ENCODE results near the gene SEPTIN10. TPM values are rescaled to one million over a fixed set of nuclear protein-coding genes. Genes with fewer than 3 reads are reported as not detected.
A peak's percentile ranks its signal among the peaks of the same experiment; 100 is the strongest.
"Not testable (repeated sequence)": the region's sequence is repeated elsewhere in the genome, so short reads cannot be mapped to it uniquely, and the experiment has no call there.

The SEPTIN10 gene
- total RNA-seq, 1 donor from 2014 or later, result 69.2 TPM

DNA sequence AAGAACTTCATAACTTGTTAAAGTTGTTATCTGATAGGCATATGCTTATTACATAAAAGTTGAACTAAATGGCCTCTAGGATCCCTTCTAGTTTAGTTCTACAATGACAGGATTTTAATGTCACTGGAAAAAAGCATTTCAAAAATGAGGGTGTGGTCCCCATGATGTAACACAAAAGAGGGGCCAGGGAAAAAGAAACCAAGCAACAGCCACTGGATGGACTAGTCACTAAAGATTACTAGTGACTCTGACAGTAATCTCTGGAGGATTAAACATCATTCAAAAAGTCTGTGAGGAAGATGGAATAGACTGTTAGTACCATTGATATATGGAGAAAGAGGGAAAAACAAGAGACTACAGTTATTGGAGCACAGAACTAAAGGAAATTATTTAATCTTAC is 22.6 kb downstream of the SEPTIN10 start:
- no peaks in the 10 kb centered on the region for H3K9me3 Mint-ChIP-seq
- H3K36me3 Mint-ChIP-seq, result peaks cover 14% of the 10 kb centered on the region
- H3K4me1 Mint-ChIP-seq, result peaks cover 16% of the 10 kb centered on the region
- no peaks in the 10 kb centered on the region for H3K27me3 Mint-ChIP-seq (ENCODE audit: low read depth)
- peak overlapping the region; percentile 55 for H3K27ac Mint-ChIP-seq
- no peak overlapping the region for H3K4me3 Mint-ChIP-seq
- TF ChIP-seq, protein P1, sequence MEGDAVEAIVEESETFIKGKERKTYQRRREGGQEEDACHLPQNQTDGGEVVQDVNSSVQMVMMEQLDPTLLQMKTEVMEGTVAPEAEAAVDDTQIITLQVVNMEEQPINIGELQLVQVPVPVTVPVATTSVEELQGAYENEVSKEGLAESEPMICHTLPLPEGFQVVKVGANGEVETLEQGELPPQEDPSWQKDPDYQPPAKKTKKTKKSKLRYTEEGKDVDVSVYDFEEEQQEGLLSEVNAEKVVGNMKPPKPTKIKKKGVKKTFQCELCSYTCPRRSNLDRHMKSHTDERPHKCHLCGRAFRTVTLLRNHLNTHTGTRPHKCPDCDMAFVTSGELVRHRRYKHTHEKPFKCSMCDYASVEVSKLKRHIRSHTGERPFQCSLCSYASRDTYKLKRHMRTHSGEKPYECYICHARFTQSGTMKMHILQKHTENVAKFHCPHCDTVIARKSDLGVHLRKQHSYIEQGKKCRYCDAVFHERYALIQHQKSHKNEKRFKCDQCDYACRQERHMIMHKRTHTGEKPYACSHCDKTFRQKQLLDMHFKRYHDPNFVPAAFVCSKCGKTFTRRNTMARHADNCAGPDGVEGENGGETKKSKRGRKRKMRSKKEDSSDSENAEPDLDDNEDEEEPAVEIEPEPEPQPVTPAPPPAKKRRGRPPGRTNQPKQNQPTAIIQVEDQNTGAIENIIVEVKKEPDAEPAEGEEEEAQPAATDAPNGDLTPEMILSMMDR (IDR thresholded peaks at IDR 0.05; ENCODE audit: unreplicated experiment), result no peak
- no peak for DNase-seq (ENCODE audit: low spot score in 2 of 2, unreplicated experiment in 2 of 2)

DNA sequence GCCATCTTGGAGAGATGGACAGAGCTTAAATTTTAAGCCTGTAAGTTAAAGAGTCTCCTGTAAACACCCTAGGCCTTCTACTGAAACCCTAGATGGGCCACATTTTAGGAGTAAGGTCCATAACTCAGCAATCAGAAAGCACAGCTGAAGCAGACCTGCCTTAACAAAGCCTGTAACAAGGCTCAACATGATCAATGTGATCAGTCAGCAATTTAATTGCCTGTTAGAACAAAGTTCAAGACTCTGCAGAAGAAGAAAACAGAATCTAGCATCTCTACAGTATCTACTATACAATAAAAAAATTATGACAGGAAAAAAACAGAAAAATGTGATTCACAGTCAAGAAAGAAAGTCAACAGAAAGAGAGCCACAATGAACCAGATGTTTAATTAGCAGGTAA is 27.1 kb downstream of the SEPTIN10 start:
- Mint-ChIP-seq H3K36me3 (peaks cover 36% of the 10 kb centered on the region), H3K27ac (no peak overlapping the region), H3K9me3 (no peaks in the 10 kb centered on the region), H3K27me3 (ENCODE audit: low read depth) (no peaks in the 10 kb centered on the region), H3K4me3 (no peak overlapping the region), H3K4me1 (peaks cover 3% of the 10 kb centered on the region)
- DNase-seq (ENCODE audit: low spot score in 2 of 2, unreplicated experiment in 2 of 2), result no peak
- TF ChIP-seq, protein P1 (IDR thresholded peaks at IDR 0.05; ENCODE audit: unreplicated experiment), result no peak

DNA sequence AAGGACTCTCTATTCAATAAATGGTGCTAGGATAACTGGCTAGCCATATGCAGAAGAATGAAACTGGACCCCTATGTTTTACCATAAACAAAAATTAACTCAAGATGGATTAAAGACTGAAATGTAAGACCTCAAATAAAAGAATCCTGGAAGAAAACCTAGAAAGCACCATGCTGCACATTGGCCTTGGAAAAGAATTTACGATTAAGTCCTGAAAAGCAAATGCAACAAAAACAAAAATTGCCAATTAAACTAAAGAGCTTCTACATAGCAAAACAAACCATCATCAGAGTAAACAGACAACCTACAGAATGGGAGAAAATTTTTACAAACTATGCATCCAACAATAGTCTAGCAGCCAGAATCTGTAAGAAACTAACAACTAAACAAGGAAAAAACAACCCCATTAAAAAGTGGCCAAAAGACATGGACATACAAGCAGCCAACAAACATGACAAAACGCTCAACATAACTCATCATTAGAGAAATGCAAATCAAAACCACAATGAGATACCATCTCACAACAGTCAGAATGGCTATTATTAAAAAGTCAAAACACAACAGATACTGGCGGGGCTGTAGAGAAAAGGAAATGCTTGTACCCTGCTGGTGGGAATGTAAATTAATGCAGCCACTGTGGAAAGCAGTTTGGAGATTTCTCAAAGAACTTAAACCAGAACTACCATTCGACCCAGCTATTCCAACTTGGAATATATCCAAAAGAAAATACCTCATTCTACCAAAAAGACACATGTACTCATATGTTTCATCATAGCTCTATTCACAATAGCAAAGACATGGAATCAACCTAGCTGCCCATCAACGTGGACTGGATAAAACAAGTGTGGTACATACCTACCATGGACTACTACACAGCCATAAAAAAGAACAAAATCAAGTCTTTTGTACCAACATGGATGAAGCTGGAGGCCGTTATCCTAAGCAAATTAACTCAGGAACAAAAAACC is 30.6 kb downstream of the SEPTIN10 start:
- Mint-ChIP-seq H3K4me1 (no peaks in the 10 kb centered on the region), H3K4me3 (no peak overlapping the region), H3K36me3 (peaks cover 32% of the 10 kb centered on the region), H3K9me3 (no peaks in the 10 kb centered on the region), H3K27me3 (ENCODE audit: low read depth) (no peaks in the 10 kb centered on the region), H3K27ac (no peak overlapping the region)
- DNase-seq (ENCODE audit: low spot score in 2 of 2, unreplicated experiment in 2 of 2), result no peak
- TF ChIP-seq, protein P1 (IDR thresholded peaks at IDR 0.05; ENCODE audit: unreplicated experiment), result no peak

DNA sequence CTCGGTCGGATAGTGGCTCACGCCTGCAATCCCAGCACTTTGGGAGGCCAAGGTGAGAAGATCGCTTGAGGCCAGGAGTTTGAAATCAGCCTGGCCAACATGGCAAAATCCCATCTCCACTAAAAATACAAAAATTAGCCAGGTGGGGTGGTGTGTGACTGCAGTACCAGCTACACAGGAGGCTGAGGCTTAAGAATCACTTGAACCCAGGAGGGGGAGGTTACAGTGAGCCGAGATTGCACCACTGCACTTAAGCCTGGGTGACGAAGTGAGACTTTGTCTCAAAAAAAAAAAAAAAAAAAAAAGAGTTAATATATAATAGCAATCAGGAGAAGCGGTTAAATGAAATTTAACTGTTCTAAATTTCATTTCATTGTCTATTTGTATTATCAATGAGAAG is 36.1 kb downstream of the SEPTIN10 start:
- H3K27me3 Mint-ChIP-seq (ENCODE audit: low read depth); DNase-seq (ENCODE audit: low spot score in 2 of 2, unreplicated experiment in 2 of 2); H3K36me3 Mint-ChIP-seq; H3K27ac Mint-ChIP-seq; H3K4me3 Mint-ChIP-seq; H3K9me3 Mint-ChIP-seq; H3K4me1 Mint-ChIP-seq: not testable (repeated sequence)

DNA sequence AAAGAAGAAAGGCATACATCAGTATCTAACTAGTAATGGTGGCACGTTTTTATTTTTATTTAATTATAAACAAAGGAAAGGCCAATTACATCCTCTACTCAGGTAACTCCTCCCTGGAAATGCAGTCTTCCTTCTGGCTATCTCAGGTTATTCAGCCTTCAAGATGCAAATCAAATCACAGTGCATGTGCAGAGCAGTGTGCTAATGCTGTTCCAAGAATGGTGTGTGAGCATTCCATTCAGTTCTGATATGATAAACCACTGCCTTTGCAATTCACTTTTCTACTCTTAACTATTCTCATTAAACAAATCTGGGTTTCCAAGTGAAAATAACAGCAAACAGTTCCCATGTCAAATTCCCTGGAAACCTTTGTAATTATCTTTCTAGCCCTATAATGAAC is 38.4 kb downstream of the SEPTIN10 start:
- no peak for DNase-seq (ENCODE audit: low spot score in 2 of 2, unreplicated experiment in 2 of 2)
- Mint-ChIP-seq H3K27me3 (ENCODE audit: low read depth) (no peaks in the 10 kb centered on the region), H3K4me3 (no peak overlapping the region), H3K27ac (no peak overlapping the region), H3K9me3 (no peaks in the 10 kb centered on the region), H3K4me1 (no peaks in the 10 kb centered on the region), H3K36me3 (peaks cover 11% of the 10 kb centered on the region)
- TF ChIP-seq, protein P1 (IDR thresholded peaks at IDR 0.05; ENCODE audit: unreplicated experiment), result no peak

DNA sequence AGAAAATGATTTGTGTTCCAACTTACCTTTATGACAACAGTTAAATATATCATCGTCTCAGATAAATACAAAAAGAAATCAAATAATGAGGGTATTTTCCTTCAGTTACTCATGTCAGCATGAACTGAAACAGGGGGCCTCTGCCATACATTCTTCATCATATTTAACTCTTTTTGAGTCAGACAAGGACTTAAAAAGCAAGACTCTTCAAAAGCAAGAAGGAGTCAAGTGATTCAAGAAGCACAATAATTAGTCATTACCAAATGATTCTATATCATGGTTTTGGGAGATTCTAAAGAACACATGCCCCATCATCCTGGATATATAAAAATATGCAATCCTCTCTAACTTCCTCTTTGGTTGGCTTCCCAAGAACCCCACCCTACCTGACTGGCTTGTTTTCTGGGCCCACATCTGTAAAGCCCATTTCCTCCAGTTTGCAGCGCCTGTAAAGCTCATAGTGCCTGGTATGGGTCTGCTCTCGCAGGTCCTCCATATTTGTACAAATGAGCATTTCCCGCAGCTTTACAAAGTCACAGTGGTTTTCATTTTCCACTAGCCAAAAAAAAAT is 49.7 kb downstream of the SEPTIN10 start:
- Mint-ChIP-seq H3K36me3 (peaks cover 40% of the 10 kb centered on the region), H3K27ac (no peak overlapping the region), H3K9me3 (no peaks in the 10 kb centered on the region), H3K4me3 (no peak overlapping the region), H3K4me1 (no peaks in the 10 kb centered on the region), H3K27me3 (ENCODE audit: low read depth) (no peaks in the 10 kb centered on the region)
- no peak for DNase-seq (ENCODE audit: low spot score in 2 of 2, unreplicated experiment in 2 of 2)
- TF ChIP-seq, protein P1 (IDR thresholded peaks at IDR 0.05; ENCODE audit: unreplicated experiment), result no peak

Data from mesothelial cell of epicardium (in vitro differentiated cells).